ENCODE results near the gene CHD5. TPM values are rescaled to one million over a fixed set of nuclear protein-coding genes. Genes with fewer than 3 reads are reported as not detected.

The CHD5 gene
- total RNA-seq, 1 experiment from 2014 or later = 6.1 TPM

DNA sequence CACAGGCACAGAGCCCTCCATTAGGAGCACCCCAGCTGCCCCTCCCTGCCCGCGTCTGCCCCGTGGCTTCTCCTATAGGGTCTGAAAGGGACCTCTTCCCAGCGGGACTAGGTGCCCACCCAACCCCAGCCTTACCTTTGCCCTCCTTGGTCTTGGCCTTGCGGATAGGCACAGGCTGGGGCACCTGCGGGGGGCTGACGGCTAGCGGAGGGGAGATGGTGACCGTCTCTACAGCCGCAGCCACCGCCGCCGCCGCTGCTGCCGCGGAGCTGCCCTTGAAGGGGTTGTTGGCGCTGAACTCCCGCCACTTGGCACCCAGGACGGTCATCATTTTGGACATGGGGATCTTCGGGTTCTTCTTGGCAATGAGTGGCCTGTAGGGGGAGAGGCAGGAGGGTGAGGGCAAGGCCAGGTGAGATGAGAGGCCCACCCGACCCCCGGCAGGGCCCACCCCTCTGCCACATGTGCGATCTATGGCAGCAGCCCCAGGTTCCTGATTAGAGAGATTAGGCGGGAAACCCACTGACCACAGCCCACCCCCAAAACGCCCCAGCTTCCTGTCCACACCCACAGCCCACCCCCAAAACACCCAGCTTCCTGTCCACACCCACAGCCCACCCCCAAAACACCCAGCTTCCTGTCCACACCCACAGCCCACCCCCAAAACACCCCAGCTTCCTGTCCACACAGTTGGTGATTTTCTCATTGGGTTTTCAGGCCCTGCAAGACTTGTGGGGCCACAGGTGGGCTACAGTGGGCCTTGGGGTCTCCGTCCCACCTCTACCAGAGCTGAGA, 25.4 kb downstream of the CHD5 start:
- no peak overlapping the region for H2AFZ ChIP-seq (ENCODE audit: low read depth, low read length, poor library complexity, severe bottlenecking)
- H3K9me3 ChIP-seq (ENCODE audit: control insufficient read depth in 1 of 2, insufficient read depth in 1 of 2, low read depth in 1 of 2, low read length in 2 of 2) = no peaks in the 10 kb centered on the region
- ATAC-seq (no peak), DNase-seq (ENCODE audit: low read depth, low spot score) (no peak)
- H3K9me2 ChIP-seq (ENCODE audit: insufficient read depth) = no peaks in the 10 kb centered on the region
- intact Hi-C loops (cut with micrococcal nuclease) = no loop called here
- TF ChIP-seq, protein P1, sequence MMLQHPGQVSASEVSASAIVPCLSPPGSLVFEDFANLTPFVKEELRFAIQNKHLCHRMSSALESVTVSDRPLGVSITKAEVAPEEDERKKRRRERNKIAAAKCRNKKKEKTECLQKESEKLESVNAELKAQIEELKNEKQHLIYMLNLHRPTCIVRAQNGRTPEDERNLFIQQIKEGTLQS (IDR thresholded peaks at IDR 0.05) = no peak
- TF ChIP-seq YY1 (IDR thresholded peaks at IDR 0.05; ENCODE audit: extremely low read depth, insufficient replicate concordance, low read depth, low read length) = no peak
- TF ChIP-seq EGR1 (IDR thresholded peaks at IDR 0.05; ENCODE audit: low read depth) = no peak
- no peak for TF ChIP-seq EZH2 (IDR thresholded peaks at IDR 0.05)
- TF ChIP-seq, protein P2, sequence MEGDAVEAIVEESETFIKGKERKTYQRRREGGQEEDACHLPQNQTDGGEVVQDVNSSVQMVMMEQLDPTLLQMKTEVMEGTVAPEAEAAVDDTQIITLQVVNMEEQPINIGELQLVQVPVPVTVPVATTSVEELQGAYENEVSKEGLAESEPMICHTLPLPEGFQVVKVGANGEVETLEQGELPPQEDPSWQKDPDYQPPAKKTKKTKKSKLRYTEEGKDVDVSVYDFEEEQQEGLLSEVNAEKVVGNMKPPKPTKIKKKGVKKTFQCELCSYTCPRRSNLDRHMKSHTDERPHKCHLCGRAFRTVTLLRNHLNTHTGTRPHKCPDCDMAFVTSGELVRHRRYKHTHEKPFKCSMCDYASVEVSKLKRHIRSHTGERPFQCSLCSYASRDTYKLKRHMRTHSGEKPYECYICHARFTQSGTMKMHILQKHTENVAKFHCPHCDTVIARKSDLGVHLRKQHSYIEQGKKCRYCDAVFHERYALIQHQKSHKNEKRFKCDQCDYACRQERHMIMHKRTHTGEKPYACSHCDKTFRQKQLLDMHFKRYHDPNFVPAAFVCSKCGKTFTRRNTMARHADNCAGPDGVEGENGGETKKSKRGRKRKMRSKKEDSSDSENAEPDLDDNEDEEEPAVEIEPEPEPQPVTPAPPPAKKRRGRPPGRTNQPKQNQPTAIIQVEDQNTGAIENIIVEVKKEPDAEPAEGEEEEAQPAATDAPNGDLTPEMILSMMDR (IDR thresholded peaks at IDR 0.05 in 2 of 3, conservative IDR thresholded peaks at IDR 0.05 in 1 of 3; ENCODE audit: borderline replicate concordance in 1 of 3, insufficient read depth in 1 of 3, low read depth in 2 of 3, low read length in 2 of 3) = no peak
- no peak for TF ChIP-seq POLR2A (IDR thresholded peaks at IDR 0.05; ENCODE audit: borderline replicate concordance, extremely low read depth, insufficient read depth, insufficient read length)
- TF ChIP-seq, protein P3, sequence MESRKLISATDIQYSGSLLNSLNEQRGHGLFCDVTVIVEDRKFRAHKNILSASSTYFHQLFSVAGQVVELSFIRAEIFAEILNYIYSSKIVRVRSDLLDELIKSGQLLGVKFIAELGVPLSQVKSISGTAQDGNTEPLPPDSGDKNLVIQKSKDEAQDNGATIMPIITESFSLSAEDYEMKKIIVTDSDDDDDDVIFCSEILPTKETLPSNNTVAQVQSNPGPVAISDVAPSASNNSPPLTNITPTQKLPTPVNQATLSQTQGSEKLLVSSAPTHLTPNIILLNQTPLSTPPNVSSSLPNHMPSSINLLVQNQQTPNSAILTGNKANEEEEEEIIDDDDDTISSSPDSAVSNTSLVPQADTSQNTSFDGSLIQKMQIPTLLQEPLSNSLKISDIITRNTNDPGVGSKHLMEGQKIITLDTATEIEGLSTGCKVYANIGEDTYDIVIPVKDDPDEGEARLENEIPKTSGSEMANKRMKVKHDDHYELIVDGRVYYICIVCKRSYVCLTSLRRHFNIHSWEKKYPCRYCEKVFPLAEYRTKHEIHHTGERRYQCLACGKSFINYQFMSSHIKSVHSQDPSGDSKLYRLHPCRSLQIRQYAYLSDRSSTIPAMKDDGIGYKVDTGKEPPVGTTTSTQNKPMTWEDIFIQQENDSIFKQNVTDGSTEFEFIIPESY (IDR thresholded peaks at IDR 0.05; ENCODE audit: extremely low read depth, insufficient replicate concordance, low read length) = no peak
- no peak for TF ChIP-seq CEBPB (IDR thresholded peaks at IDR 0.05; ENCODE audit: low read depth)
- TF ChIP-seq EZH2phosphoT487 (IDR thresholded peaks at IDR 0.05; ENCODE audit: borderline replicate concordance) = no peak
- no peak for TF ChIP-seq FOSL1 (IDR thresholded peaks at IDR 0.05; ENCODE audit: low read depth)
- no peak for TF ChIP-seq SIN3A (IDR thresholded peaks at IDR 0.05; ENCODE audit: low read depth)
- TF ChIP-seq SP1 (IDR thresholded peaks at IDR 0.05; ENCODE audit: low read depth) = no peak
- no peak for TF ChIP-seq TCF7L2 (IDR thresholded peaks at IDR 0.05; ENCODE audit: borderline replicate concordance, extremely low read depth, insufficient read depth, insufficient read length)
- TF ChIP-seq CBX3 (IDR thresholded peaks at IDR 0.05; ENCODE audit: low read depth) = no peak
- no peak for TF ChIP-seq ELF1 (IDR thresholded peaks at IDR 0.05; ENCODE audit: borderline replicate concordance, low read depth)
- no peak for TF ChIP-seq JUND (IDR thresholded peaks at IDR 0.05)
- no peak for TF ChIP-seq RAD21 (IDR thresholded peaks at IDR 0.05; ENCODE audit: low read depth)
- TF ChIP-seq, protein P4, sequence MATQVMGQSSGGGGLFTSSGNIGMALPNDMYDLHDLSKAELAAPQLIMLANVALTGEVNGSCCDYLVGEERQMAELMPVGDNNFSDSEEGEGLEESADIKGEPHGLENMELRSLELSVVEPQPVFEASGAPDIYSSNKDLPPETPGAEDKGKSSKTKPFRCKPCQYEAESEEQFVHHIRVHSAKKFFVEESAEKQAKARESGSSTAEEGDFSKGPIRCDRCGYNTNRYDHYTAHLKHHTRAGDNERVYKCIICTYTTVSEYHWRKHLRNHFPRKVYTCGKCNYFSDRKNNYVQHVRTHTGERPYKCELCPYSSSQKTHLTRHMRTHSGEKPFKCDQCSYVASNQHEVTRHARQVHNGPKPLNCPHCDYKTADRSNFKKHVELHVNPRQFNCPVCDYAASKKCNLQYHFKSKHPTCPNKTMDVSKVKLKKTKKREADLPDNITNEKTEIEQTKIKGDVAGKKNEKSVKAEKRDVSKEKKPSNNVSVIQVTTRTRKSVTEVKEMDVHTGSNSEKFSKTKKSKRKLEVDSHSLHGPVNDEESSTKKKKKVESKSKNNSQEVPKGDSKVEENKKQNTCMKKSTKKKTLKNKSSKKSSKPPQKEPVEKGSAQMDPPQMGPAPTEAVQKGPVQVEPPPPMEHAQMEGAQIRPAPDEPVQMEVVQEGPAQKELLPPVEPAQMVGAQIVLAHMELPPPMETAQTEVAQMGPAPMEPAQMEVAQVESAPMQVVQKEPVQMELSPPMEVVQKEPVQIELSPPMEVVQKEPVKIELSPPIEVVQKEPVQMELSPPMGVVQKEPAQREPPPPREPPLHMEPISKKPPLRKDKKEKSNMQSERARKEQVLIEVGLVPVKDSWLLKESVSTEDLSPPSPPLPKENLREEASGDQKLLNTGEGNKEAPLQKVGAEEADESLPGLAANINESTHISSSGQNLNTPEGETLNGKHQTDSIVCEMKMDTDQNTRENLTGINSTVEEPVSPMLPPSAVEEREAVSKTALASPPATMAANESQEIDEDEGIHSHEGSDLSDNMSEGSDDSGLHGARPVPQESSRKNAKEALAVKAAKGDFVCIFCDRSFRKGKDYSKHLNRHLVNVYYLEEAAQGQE (IDR thresholded peaks at IDR 0.05; ENCODE audit: low read depth) = no peak
- TF ChIP-seq, protein P5, sequence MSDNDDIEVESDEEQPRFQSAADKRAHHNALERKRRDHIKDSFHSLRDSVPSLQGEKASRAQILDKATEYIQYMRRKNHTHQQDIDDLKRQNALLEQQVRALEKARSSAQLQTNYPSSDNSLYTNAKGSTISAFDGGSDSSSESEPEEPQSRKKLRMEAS (IDR thresholded peaks at IDR 0.05) = no peak
- ChIA-PET POLR2A (no interaction called here), RAD21 (ENCODE audit: low non-redundant PET in 1 of 2, low total read pairs in 2 of 2, uncharacterized antibody in 2 of 2, unreplicated experiment in 2 of 2) (no interaction called here), CTCF (no interaction called here)
- no peak overlapping the region for H3K4me3 ChIP-seq (replicated peaks in 1 of 2; ENCODE audit: low read depth in 1 of 2, low read length in 2 of 2)
- no peak overlapping the region for H3K9ac ChIP-seq (ENCODE audit: low read length)
- peaks cover 21 to 26% of the 10 kb centered on the region in 2 experiments for H3K4me1 ChIP-seq (ENCODE audit: control insufficient read depth in 1 of 2, insufficient read depth in 2 of 2, low read length in 2 of 2)
- H3K4me2 ChIP-seq (ENCODE audit: low read length) = no peak overlapping the region
- no peak overlapping the region for H3K27ac ChIP-seq (ENCODE audit: low read depth, low read length)
- H3K79me2 ChIP-seq (ENCODE audit: insufficient read depth, low read length) = no peaks in the 10 kb centered on the region
- no peaks in the 10 kb centered on the region for H3K36me3 ChIP-seq (ENCODE audit: control insufficient read depth in 1 of 2, insufficient read depth in 2 of 2, low read length in 2 of 2)
- no peaks in the 10 kb centered on the region for H4K20me1 ChIP-seq (ENCODE audit: insufficient read depth)
- H3K27me3 ChIP-seq (ENCODE audit: insufficient read depth, low read length) = no peaks in the 10 kb centered on the region
- no TSS peak for BruUV-seq (replicated peaks)
